Measurements from ENCODE around the gene CETP.
"Not testable (repeated sequence)": the region's sequence is repeated elsewhere in the genome, so short reads cannot be mapped to it uniquely, and the experiment has no call there.

Gene CETP

DNA sequence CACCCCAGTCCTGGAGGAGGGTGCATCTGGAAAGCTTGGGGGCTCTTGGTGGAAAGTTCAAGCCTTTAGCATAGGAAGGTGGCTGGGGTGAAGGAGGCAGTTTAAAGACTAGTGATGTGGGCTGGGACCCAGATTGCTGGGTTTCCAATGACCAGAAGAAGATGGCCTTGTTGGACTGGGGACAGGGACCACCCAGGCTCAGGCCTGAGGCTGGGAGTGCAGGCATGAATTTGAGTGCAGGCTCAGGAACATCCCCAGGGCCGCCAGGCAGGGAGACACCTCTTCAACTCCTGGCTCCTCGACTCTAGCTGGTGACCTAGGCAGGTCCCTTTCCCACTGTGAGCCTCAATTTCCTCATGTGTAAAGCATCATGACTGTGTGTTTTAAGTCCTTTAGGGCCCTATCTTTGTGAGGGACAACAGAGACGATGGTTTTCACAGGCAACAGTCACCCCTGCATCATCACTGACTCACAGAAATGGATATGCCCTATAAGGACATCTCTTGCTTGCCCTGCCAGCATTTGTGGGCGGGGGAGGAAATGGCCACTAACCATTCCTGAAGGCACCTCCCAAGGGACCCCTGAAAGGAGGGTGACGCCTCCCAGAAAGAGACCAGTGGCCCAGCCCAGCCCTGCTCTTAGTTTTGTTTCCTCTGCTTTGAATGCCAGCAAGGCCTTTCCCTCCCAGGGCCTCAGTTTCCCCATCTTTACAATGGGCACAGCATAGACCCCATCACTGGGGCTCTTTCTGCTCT is 38.7 kb downstream of the CETP start:
- Histone ChIP-seq H3K36me3 (ENCODE audit: insufficient read depth, low read length) (peaks cover 11% of the 10 kb centered on the region; the same call in 1 of the 2 replicates), H3K27ac (ENCODE audit: low read depth, low read length) (peak overlapping the region; percentile 99), H3K79me2 (ENCODE audit: control insufficient read depth, insufficient read depth, low read length, unreplicated experiment) (peaks cover 72% of the 10 kb centered on the region)

GRCh38 chr16:57001026-57001679 is 39.4 kb downstream of the CETP start:
- Histone ChIP-seq H3K36me3 (ENCODE audit: insufficient read depth, low read length) (peaks cover 11% of the 10 kb centered on the region; the same call in 1 of the 2 replicates), H3K27ac (ENCODE audit: low read depth, low read length) (peak overlapping the region; percentile 99), H2AFZ (ENCODE audit: low read length, unreplicated experiment) (no peak overlapping the region), H3K27me3 (ENCODE audit: insufficient read depth, low read length) (no peaks in the 10 kb centered on the region), H3K79me2 (ENCODE audit: control insufficient read depth, insufficient read depth, low read length, unreplicated experiment) (peaks cover 69% of the 10 kb centered on the region), H3K4me3 (ENCODE audit: low read depth, low read length) (no peak overlapping the region), H3K4me1 (ENCODE audit: control insufficient read depth, insufficient read depth, low read length, unreplicated experiment) (peaks cover 27% of the 10 kb centered on the region)

More for the DNA sequence above, 38.7 kb downstream of the CETP start:
- Histone ChIP-seq H2AFZ (ENCODE audit: low read length, unreplicated experiment) (no peak overlapping the region), H3K4me3 (ENCODE audit: low read depth, low read length) (peak overlapping the region; percentile 14; the same call in 1 of the 2 replicates), H3K4me1 (ENCODE audit: control insufficient read depth, insufficient read depth, low read length, unreplicated experiment) (peaks cover 31% of the 10 kb centered on the region), H3K27me3 (ENCODE audit: insufficient read depth, low read length) (no peaks in the 10 kb centered on the region)

DNA sequence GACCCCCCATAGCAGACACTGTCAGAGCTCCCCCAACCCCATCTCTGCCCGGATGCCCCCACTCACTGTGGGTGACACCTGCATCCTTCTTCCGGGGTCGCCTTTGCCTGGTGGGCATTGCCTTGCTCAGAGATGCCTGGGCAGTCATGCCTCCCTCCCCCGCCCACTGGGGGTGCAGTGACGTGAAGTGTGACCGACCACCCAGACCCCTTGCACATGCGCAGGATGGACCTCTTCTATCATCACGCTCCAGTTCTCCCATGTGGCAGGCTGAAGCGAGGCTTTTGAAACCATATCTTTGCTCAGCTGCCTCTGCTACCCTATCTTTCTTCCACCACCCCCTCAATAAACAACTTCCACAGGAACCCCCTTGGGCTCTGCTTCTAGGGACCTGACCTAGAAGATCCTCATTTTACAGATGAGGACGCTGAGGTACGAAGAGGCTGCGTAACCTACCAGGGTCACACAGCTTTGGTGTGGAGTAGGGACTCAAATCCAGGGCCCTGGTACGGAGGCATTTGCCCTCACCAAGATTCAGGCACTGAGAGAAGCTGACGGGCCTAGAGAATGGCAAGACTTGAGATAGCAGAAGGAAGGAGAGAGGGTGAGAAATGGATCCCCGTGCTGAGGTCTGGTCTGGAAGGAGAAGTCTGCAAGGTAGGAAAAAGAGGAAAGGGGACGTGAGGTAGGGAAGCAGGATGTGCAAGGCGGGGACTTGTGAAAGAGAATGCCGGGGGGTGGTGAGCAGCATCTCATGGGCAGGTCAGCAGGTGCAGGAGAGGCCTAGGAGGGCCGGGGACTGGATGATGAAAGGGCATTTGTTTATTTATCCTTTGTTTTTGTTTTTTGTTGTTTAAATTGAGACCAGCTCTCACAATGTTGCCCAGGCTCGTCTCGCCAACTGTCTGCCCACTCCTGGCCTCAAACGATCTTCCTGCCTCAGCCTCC is 42.0 kb downstream of the CETP start:
- Histone ChIP-seq H3K4me3 (ENCODE audit: low read depth, low read length) (no peak overlapping the region), H3K79me2 (ENCODE audit: control insufficient read depth, insufficient read depth, low read length, unreplicated experiment) (peaks cover 57% of the 10 kb centered on the region), H3K36me3 (ENCODE audit: insufficient read depth, low read length) (peaks cover 11% of the 10 kb centered on the region; the same call in 1 of the 2 replicates), H2AFZ (ENCODE audit: low read length, unreplicated experiment) (no peak overlapping the region), H3K27me3 (ENCODE audit: insufficient read depth, low read length) (no peaks in the 10 kb centered on the region), H3K4me1 (ENCODE audit: control insufficient read depth, insufficient read depth, low read length, unreplicated experiment) (peaks cover 29% of the 10 kb centered on the region), H3K27ac (ENCODE audit: low read depth, low read length) (no peak overlapping the region)

DNA sequence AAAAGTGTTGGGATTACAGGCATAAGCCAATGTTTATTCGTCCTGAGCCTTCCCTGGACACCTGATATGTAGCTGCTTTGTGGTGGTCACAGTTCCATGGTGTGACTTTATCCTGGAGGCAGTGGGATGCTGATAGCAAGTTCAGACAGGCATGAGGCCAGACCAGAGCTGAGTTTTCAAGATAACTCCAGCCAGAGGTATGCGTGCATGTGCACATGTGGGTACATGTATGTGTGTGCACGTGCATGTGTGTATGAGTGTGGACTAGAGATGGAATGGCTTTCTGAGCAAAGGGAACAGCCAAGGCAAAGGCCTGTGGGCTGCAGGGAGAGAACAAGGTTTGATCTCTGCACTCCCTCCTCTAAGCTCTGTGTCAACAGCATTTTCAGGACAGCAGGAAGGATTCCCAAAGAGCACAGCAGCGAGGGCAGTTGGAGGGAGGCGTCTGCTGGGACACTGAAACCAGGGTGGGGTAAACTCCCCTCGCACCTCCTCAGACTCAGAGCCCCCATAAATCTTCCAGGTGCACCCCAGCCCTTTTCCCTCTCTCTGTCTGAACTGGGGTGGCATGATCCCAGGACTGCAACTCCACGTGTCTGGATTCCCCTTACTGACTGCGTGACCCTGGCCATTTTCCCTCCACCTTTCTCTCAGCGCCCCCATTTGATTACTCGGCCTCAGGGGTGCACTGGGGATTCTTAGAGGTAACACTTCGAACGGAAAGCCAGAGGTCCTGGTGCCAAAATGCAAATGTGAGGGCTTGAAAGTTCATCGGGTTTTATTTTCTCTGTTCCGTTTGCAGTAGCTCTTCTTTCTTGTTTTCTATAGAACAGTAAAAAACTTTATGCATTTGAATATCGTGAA is 42.9 kb downstream of the CETP start:
- H3K27ac ChIP-seq (ENCODE audit: low read depth, low read length) = no peak overlapping the region
- no peak overlapping the region for H2AFZ ChIP-seq (ENCODE audit: low read length, unreplicated experiment)
- H3K4me3 ChIP-seq (ENCODE audit: low read depth, low read length) = no peak overlapping the region
- H3K27me3 ChIP-seq (ENCODE audit: insufficient read depth, low read length) = no peaks in the 10 kb centered on the region
- peaks cover 11% of the 10 kb centered on the region; the same call in 1 of the 2 replicates for H3K36me3 ChIP-seq (ENCODE audit: insufficient read depth, low read length)
- H3K79me2 ChIP-seq (ENCODE audit: control insufficient read depth, insufficient read depth, low read length, unreplicated experiment) = peaks cover 53% of the 10 kb centered on the region
- H3K4me1 ChIP-seq (ENCODE audit: control insufficient read depth, insufficient read depth, low read length, unreplicated experiment) = peaks cover 20% of the 10 kb centered on the region

- Histone ChIP-seq H3K79me2 (ENCODE audit: control insufficient read depth, insufficient read depth, low read length, unreplicated experiment) (peaks cover 57% of the 10 kb centered on the region), H3K4me1 (ENCODE audit: control insufficient read depth, insufficient read depth, low read length, unreplicated experiment) (peaks cover 11% of the 10 kb centered on the region), H3K36me3 (ENCODE audit: insufficient read depth, low read length) (peaks cover 11% of the 10 kb centered on the region; the same call in 1 of the 2 replicates)
- not testable (repeated sequence) for H3K4me3 ChIP-seq (ENCODE audit: low read depth, low read length); H3K27ac ChIP-seq (ENCODE audit: low read depth, low read length); H2AFZ ChIP-seq (ENCODE audit: low read length, unreplicated experiment); H3K27me3 ChIP-seq (ENCODE audit: insufficient read depth, low read length)
These were observed 43.8 kb downstream of the CETP start for GRCh38 chr16:57005597-57005996.

DNA sequence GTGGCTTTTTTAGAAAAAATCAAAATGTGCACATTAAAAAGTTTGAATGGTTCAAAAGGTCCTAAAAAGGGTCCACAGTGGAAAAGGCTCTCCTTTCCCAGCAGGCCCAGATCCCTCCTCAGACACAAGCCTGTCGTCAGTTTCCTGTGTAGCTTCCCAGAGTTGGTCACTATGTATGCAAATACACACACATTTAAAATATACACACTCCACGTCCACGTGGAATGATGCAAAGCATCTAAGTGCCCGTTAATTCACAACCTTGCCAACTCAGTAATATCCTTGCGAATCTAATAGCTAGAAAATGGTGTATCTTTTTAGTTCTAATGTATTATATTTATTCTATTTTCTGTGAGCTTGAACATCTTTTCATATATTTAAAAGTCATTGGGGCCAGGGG is 45.3 kb downstream of the CETP start:
- Histone ChIP-seq H3K79me2 (ENCODE audit: control insufficient read depth, insufficient read depth, low read length, unreplicated experiment) (peaks cover 58% of the 10 kb centered on the region), H3K36me3 (ENCODE audit: insufficient read depth, low read length) (0 out of 2 replicates have a peak, but pooled peaks cover 5% of the 10 kb centered on the region), H3K27me3 (ENCODE audit: insufficient read depth, low read length) (no peaks in the 10 kb centered on the region), H3K4me3 (ENCODE audit: low read depth, low read length) (no peak overlapping the region), H3K27ac (ENCODE audit: low read depth, low read length) (no peak overlapping the region), H2AFZ (ENCODE audit: low read length, unreplicated experiment) (no peak overlapping the region), H3K4me1 (ENCODE audit: control insufficient read depth, insufficient read depth, low read length, unreplicated experiment) (peaks cover 12% of the 10 kb centered on the region)

GRCh38 chr16:57007530-57007929 is 45.8 kb downstream of the CETP start:
- peaks cover 60% of the 10 kb centered on the region for H3K79me2 ChIP-seq (ENCODE audit: control insufficient read depth, insufficient read depth, low read length, unreplicated experiment)
- no peak overlapping the region for H2AFZ ChIP-seq (ENCODE audit: low read length, unreplicated experiment)
- H3K27ac ChIP-seq (ENCODE audit: low read depth, low read length) = no peak overlapping the region
- 0 out of 2 replicates have a peak, but pooled peaks cover 5% of the 10 kb centered on the region for H3K36me3 ChIP-seq (ENCODE audit: insufficient read depth, low read length)
- no peak overlapping the region for H3K4me3 ChIP-seq (ENCODE audit: low read depth, low read length)
- no peaks in the 10 kb centered on the region for H3K27me3 ChIP-seq (ENCODE audit: insufficient read depth, low read length)
- peaks cover 17% of the 10 kb centered on the region for H3K4me1 ChIP-seq (ENCODE audit: control insufficient read depth, insufficient read depth, low read length, unreplicated experiment)

DNA sequence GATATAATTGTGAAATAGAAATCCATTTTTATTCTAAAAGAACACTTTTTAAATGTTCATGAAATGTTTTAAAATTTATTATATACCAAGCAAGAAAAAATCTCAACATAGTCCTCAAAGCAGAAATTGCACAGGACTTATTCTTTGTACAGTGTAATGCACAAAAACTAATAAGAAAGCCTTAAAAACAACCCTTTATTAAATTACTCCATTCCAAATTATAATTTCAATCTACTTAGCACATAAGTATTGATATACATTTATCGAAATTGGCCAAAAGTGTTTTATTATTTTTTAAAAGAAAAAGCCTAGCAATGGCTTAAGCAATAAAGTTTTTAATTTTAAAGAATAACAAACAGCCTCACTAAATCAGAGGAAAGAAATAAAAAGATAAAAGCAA is 46.7 kb downstream of the CETP start:
- H3K27ac ChIP-seq (ENCODE audit: low read depth, low read length) = no peak overlapping the region
- peaks cover 58% of the 10 kb centered on the region for H3K79me2 ChIP-seq (ENCODE audit: control insufficient read depth, insufficient read depth, low read length, unreplicated experiment)
- H3K36me3 ChIP-seq (ENCODE audit: insufficient read depth, low read length) = 0 out of 2 replicates have a peak, but pooled peaks cover 5% of the 10 kb centered on the region
- H3K4me1 ChIP-seq (ENCODE audit: control insufficient read depth, insufficient read depth, low read length, unreplicated experiment) = peaks cover 26% of the 10 kb centered on the region
- no peaks in the 10 kb centered on the region for H3K27me3 ChIP-seq (ENCODE audit: insufficient read depth, low read length)
- H3K4me3 ChIP-seq (ENCODE audit: low read depth, low read length) = no peak overlapping the region
- no peak overlapping the region for H2AFZ ChIP-seq (ENCODE audit: low read length, unreplicated experiment)

DNA sequence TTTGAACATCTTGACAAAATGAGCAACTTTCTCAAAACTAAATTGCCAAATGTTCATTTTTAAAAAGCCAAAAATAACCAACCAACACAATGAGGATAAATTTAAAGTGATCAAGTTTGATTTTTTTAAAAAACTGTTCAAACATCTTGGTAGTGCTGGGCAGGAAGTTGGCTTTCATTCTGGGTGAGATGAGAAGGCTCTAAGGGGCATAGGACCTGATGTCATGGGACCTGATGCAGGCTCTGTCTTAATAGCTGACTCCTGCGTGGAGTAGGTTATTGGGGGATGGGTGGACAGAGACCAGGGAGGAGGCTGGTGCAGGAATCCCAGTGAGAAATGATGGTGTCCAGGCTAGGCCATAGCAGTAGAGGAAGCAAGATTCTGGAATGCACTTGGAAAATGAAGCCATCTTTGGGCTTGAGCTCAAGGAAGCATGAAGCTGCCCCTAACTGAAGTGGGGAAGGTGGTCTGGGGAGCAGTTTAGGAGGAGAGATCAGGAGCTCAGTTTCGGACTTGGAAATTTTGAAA is 48.0 kb downstream of the CETP start:
- Histone ChIP-seq H3K4me3 (ENCODE audit: low read depth, low read length) (no peak overlapping the region), H2AFZ (ENCODE audit: low read length, unreplicated experiment) (no peak overlapping the region), H3K79me2 (ENCODE audit: control insufficient read depth, insufficient read depth, low read length, unreplicated experiment) (peaks cover 60% of the 10 kb centered on the region), H3K27ac (ENCODE audit: low read depth, low read length) (no peak overlapping the region), H3K36me3 (ENCODE audit: insufficient read depth, low read length) (0 out of 2 replicates have a peak, but pooled peaks cover 3% of the 10 kb centered on the region), H3K4me1 (ENCODE audit: control insufficient read depth, insufficient read depth, low read length, unreplicated experiment) (peaks cover 34% of the 10 kb centered on the region), H3K27me3 (ENCODE audit: insufficient read depth, low read length) (no peaks in the 10 kb centered on the region)
